SU-DHL-6 (cell line): Measurements from ENCODE around the gene CDKAL1.

Source experiments
- H2AFZ ChIP-seq: fragments of 200-600 bp; sonication (generic); 2 replicates; pipeline ENCODE4 v1.6.1; 2014; ENCODE audit warnings: low read depth, mild to moderate bottlenecking, moderate library complexity, mixed read lengths, antibody characterized with exemption, low read length; ENCODE audit not compliant: severe bottlenecking
- H3F3A ChIP-seq: fragments of 200-600 bp; shearing (Covaris generic); 2 replicates; pipeline ENCODE4 v1.6.0; 2016; ENCODE audit warnings: antibody characterized with exemption, mild to moderate bottlenecking; ENCODE audit not compliant: insufficient read depth
- H3K27ac ChIP-seq: fragments of 200-600 bp; sonication (generic); 2 replicates; pipeline ENCODE4 v1.5.1; 2016; ENCODE audit warnings: low read depth, mild to moderate bottlenecking, low read length, moderate library complexity, mixed read lengths
- H3K27me3 ChIP-seq: fragments of 200-600 bp; sonication (generic), shearing (Covaris generic); 2 replicates; pipeline ENCODE4 v1.6.0; 2014; ENCODE audit warnings: mild to moderate bottlenecking, low read length
- H3K36me3 ChIP-seq: fragments of 200-600 bp; sonication (generic); 2 replicates; pipeline ENCODE4 v1.6.1; 2014; ENCODE audit warnings: mild to moderate bottlenecking, low read length, mixed read lengths
- H3K4me2 ChIP-seq: fragments of 300-600, 200-600 bp; shearing (Covaris generic), sonication (generic); 2 replicates; pipeline ENCODE4 v1.6.0; 2014; ENCODE audit warnings: low read length, low read depth, mild to moderate bottlenecking; ENCODE audit not compliant: poor library complexity, severe bottlenecking
- H3K4me3 ChIP-seq: fragments of 200-600 bp; sonication (generic); 2 replicates; pipeline ENCODE4 v1.5.1; 2014; ENCODE audit warnings: antibody characterized with exemption, low read length, mild to moderate bottlenecking, mixed read lengths; ENCODE audit not compliant: insufficient read depth, poor library complexity, severe bottlenecking
- H3K79me2 ChIP-seq: fragments of 200-600 bp; sonication (generic); 2 replicates; pipeline ENCODE4 v1.6.1; 2014; ENCODE audit warnings: mild to moderate bottlenecking, low read length, moderate library complexity; ENCODE audit not compliant: insufficient read depth
- H3K9ac ChIP-seq: fragments of 200-600 bp; sonication (generic); 2 replicates; pipeline ENCODE4 v1.7.0; 2014; ENCODE audit warnings: mild to moderate bottlenecking, low read length
- H3K9me2 ChIP-seq: fragments of 200-600 bp; sonication (generic); replicated peaks from 2 replicates; pipeline ENCODE4 v1.6.1; 2014; ENCODE audit warnings: low read length; ENCODE audit not compliant: insufficient read depth
- H3K9me3 ChIP-seq: fragments of 200-600 bp; sonication (generic); 2 replicates; pipeline ENCODE4 v1.6.1; 2014; ENCODE audit warnings: low read length, mixed read lengths; ENCODE audit not compliant: insufficient read depth
- H4K20me1 ChIP-seq: fragments of 200-600 bp; sonication (generic); 2 replicates; pipeline ENCODE4 v1.6.1; 2014; ENCODE audit warnings: low read depth, mild to moderate bottlenecking, antibody characterized with exemption, low read length, moderate library complexity, mixed read lengths
- EZH2phosphoT487 ChIP-seq: fragments of 200-600 bp; sonication (generic), shearing (Covaris generic); conservative IDR thresholded peaks from 2 replicates; pipeline ENCODE4 v1.6.1; 2018; ENCODE audit warnings: mild to moderate bottlenecking, antibody characterized with exemption, low read length, moderate library complexity, mixed read lengths
- TF ChIP-seq, protein P1 (sequence below): fragments of 200-600 bp; sonication (generic); IDR thresholded peaks from one replicate; pipeline ENCODE4 v1.5.1; 2017; ENCODE audit warnings: antibody characterized with exemption, mild to moderate bottlenecking, low read length, moderate library complexity; ENCODE audit not compliant: insufficient read depth, poor library complexity, severe bottlenecking

CDKAL1 gene

DNA sequence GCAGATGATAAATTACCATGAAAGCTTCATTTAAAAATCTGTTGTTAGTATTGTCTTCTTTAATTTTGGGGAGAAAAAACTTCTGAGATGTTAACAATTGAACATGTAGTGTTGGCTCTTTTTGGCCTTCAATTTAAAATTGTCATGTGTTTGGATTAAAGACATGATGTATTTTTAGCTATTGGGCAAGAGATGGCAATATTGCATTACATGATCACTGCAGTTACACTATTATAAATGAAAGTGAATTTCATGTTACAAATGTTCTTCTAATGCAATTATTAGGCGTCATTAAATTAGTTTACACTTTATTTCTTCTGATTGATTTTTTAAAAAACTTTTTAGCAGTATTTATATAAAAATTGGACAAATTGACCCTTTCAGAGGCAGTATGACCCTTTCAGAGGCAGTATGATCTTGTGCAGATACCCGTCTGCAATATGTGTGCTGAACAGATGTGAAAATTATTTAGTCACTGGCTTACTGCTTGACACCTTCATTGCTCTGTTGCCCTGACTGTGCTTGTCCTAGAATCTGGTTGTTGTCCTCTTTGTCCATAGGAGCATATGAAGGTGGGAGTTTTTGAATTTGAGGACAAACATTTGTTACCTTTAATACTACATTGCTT, 25.8 kb downstream of the CDKAL1 start:
- TF ChIP-seq, protein P1, sequence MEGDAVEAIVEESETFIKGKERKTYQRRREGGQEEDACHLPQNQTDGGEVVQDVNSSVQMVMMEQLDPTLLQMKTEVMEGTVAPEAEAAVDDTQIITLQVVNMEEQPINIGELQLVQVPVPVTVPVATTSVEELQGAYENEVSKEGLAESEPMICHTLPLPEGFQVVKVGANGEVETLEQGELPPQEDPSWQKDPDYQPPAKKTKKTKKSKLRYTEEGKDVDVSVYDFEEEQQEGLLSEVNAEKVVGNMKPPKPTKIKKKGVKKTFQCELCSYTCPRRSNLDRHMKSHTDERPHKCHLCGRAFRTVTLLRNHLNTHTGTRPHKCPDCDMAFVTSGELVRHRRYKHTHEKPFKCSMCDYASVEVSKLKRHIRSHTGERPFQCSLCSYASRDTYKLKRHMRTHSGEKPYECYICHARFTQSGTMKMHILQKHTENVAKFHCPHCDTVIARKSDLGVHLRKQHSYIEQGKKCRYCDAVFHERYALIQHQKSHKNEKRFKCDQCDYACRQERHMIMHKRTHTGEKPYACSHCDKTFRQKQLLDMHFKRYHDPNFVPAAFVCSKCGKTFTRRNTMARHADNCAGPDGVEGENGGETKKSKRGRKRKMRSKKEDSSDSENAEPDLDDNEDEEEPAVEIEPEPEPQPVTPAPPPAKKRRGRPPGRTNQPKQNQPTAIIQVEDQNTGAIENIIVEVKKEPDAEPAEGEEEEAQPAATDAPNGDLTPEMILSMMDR: no peak
- TF ChIP-seq EZH2phosphoT487: no peak
- Histone ChIP-seq H3F3A (peaks cover 24% of the 10 kb centered on the region), H3K27me3 (no peaks in the 10 kb centered on the region), H3K36me3 (no peaks in the 10 kb centered on the region), H3K4me2 (no peak overlapping the region), H2AFZ (no peak overlapping the region), H4K20me1 (peaks cover 17% of the 10 kb centered on the region), H3K4me3 (no peak overlapping the region), H3K79me2 (peaks cover 29% of the 10 kb centered on the region), H3K9me2 (no peaks in the 10 kb centered on the region), H3K9me3 (no peaks in the 10 kb centered on the region), H3K9ac (no peak overlapping the region), H3K27ac (no peak overlapping the region)

DNA sequence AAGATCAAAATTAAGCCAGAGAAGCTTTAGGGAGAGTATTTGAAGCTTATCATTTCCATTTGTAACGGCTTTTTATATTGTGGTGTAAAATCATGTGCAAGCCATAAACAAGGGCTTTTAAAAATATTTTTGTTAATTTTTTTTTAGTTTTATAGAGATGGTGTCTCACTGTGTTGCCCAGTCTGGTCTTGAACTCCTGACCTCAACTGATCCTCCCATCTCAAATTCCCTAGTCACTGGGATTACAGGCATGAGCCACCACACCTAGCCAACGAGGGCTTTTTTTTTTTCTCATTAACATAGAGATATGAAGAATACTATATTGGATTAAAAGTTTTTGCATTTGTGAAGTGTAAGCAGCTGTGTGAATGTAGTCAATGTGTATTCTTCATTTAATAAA, 29.1 kb downstream of the CDKAL1 start:
- Histone ChIP-seq H3K36me3 (0 out of 2 replicates have a peak, but pooled peaks cover 5% of the 10 kb centered on the region), H2AFZ (no peak overlapping the region), H3K9ac (no peak overlapping the region), H3K9me3 (no peaks in the 10 kb centered on the region), H3K27me3 (no peaks in the 10 kb centered on the region), H3K4me3 (no peak overlapping the region), H3F3A (peaks cover 32% of the 10 kb centered on the region), H3K9me2 (no peaks in the 10 kb centered on the region), H4K20me1 (peaks cover 28% of the 10 kb centered on the region), H3K27ac (no peak overlapping the region), H3K79me2 (peaks cover 49% of the 10 kb centered on the region), H3K4me2 (no peak overlapping the region)
- TF ChIP-seq EZH2phosphoT487: no peak
- TF ChIP-seq, protein P1: no peak

DNA sequence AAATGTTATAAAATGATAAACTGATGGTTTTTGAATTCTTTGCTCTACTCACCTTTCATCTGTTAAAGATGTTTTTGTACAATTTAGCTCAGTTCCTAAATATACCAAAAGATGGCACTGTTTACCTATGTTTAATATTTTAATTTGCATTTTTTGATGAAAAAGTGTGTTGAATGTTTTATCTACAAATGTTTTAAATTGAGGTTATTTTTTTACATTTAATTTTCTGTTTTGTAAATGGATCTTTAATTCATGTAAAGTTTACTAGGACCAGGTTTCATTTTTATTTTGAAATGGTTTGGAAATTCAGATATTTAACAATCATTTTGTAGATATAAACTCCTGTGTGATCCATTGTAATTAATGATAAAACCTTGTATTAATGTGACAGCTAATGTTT, 30.0 kb downstream of the CDKAL1 start:
- peak overlapping the region; percentile 45 for H3K4me2 ChIP-seq

More for the DNA sequence above, 30.0 kb downstream of the CDKAL1 start:
- peak overlapping the region; percentile 58 for H3K27ac ChIP-seq
- peaks cover 28% of the 10 kb centered on the region for H4K20me1 ChIP-seq
- 0 out of 2 replicates have a peak, but pooled peaks cover 5% of the 10 kb centered on the region for H3K36me3 ChIP-seq
- no peak overlapping the region for H3K4me3 ChIP-seq
- peak overlapping the region; percentile 16; the same call in 1 of the 2 replicates for H3K9ac ChIP-seq
- H3K9me2 ChIP-seq: no peaks in the 10 kb centered on the region
- no peaks in the 10 kb centered on the region for H3K27me3 ChIP-seq
- H3K79me2 ChIP-seq: peaks cover 44% of the 10 kb centered on the region
- H2AFZ ChIP-seq: no peak overlapping the region
- no peaks in the 10 kb centered on the region for H3K9me3 ChIP-seq
- peaks cover 32% of the 10 kb centered on the region for H3F3A ChIP-seq
- TF ChIP-seq EZH2phosphoT487: no peak
- TF ChIP-seq, protein P1: peak; percentile 63
